ENCODE data around the gene CCDC138. TPM values are rescaled to one million over a fixed set of nuclear protein-coding genes. Genes with fewer than 3 reads are reported as not detected.

CCDC138 gene
- total RNA-seq, 4 donors from 2014 or later = 4.4 to 26.0 (median 9.8) TPM

DNA sequence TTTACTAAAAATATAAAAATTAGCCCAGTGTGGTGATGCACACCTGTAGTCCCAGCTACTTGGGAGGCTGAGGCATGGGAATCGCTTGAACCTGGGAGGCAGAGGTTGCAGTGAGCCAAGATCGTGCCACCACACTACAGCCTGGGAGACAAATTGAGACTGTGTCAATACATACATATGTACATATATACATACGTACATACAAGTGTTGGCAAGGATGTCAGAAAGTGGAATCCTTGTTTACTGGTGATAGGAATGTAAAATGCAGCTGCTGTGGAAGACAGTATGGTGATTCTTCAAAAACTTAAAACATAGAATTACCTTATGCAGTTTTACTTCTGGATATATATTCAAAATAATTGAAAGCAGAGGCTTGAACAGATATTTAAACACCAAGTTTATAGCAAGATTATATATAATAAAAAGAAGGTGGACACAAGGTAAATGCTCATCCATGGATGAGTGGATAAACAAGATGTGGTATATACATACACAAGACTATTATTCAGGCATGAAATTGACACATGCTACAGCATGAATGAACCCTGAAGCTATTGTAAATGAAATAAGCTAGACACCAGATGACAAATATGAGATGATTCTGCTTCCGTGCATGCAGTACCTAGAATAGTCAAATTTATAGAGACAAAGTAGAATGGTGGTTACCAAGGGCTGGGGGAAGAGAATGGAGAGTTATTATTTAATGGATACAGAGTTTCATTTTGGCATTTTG lies 43.2 kb downstream of the CCDC138 start:
- Histone ChIP-seq H3K4me3 (no peak overlapping the region), H3K36me3 (peaks cover 0 to 2% of the 10 kb centered on the region in 2 donors), H3K27ac (no peak overlapping the region), H3K9me3 (no peaks in the 10 kb centered on the region), H3K4me1 (no peaks in the 10 kb centered on the region), H3K27me3 (no peaks in the 10 kb centered on the region)
- intact Hi-C loops (cut with DNase I; ENCODE audit: low total_unique reads) = no loop called here
- no peak for TF ChIP-seq POLR2A (IDR thresholded peaks at IDR 0.05)
- TF ChIP-seq, protein P1, sequence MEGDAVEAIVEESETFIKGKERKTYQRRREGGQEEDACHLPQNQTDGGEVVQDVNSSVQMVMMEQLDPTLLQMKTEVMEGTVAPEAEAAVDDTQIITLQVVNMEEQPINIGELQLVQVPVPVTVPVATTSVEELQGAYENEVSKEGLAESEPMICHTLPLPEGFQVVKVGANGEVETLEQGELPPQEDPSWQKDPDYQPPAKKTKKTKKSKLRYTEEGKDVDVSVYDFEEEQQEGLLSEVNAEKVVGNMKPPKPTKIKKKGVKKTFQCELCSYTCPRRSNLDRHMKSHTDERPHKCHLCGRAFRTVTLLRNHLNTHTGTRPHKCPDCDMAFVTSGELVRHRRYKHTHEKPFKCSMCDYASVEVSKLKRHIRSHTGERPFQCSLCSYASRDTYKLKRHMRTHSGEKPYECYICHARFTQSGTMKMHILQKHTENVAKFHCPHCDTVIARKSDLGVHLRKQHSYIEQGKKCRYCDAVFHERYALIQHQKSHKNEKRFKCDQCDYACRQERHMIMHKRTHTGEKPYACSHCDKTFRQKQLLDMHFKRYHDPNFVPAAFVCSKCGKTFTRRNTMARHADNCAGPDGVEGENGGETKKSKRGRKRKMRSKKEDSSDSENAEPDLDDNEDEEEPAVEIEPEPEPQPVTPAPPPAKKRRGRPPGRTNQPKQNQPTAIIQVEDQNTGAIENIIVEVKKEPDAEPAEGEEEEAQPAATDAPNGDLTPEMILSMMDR (IDR thresholded peaks at IDR 0.05) = no peak
- no peak for DNase-seq

DNA sequence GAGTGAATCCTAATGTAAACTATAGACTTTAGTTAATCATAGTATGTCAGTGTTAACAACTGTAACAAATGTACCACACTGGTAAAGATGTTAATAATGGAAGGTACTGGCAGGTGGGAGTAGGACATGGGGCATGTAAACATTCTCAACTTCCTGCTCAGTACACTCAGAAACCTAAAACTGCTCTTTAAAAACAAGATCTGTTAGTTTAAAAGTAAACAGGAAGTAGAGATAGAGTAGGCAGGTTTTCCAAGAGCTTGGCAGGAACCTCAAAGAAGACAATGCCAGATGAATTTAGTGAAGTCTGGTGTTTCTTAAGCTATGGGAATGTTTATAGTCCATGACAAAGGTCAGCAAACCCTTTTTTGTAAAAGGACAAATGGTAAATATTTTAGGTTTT lies 46.6 kb downstream of the CCDC138 start:
- H3K27ac ChIP-seq = no peak overlapping the region

DNA sequence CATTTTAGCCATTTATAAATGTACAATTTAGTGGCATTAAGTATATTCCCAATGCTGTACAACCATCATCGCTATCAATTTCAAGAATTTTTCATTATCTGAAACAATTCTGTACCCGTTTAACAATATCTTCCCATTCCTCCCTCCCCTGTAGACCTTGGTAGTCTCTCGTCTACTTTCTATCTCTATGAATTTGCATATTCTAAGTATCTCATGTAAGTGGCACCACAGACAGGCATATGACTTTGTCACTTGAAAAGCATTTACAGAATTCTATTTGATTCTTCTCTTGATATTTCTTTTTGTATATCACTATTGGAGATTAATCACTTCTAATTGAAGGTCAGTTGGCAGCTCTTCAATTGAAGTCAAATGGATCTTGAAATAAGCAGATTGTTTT lies 48.0 kb downstream of the CCDC138 start:
- no peaks in the 10 kb centered on the region for H3K36me3 ChIP-seq
- peaks cover 0 to 5% of the 10 kb centered on the region in 2 donors for H3K9me3 ChIP-seq
- no peaks in the 10 kb centered on the region for H3K27me3 ChIP-seq
- no peak overlapping the region for H3K4me3 ChIP-seq
- H3K27ac ChIP-seq = no peak overlapping the region
- no peaks in the 10 kb centered on the region for H3K4me1 ChIP-seq
- TF ChIP-seq, protein P1 (IDR thresholded peaks at IDR 0.05) = no peak
- no peak for TF ChIP-seq POLR2A (IDR thresholded peaks at IDR 0.05)
- intact Hi-C loops (cut with DNase I; ENCODE audit: low total_unique reads) = no loop called here
- no peak for DNase-seq

More for the DNA sequence above, 46.6 kb downstream of the CCDC138 start:
- no peaks in the 10 kb centered on the region for H3K27me3 ChIP-seq
- H3K36me3 ChIP-seq = no peaks in the 10 kb centered on the region
- intact Hi-C loops (cut with DNase I; ENCODE audit: low total_unique reads) = no loop called here
- peaks cover 0 to 5% of the 10 kb centered on the region in 2 donors for H3K9me3 ChIP-seq
- no peak overlapping the region for H3K4me3 ChIP-seq
- TF ChIP-seq, protein P1 (IDR thresholded peaks at IDR 0.05) = no peak
- no peak for TF ChIP-seq POLR2A (IDR thresholded peaks at IDR 0.05)
- H3K4me1 ChIP-seq = no peaks in the 10 kb centered on the region
- DNase-seq = no peak

DNA sequence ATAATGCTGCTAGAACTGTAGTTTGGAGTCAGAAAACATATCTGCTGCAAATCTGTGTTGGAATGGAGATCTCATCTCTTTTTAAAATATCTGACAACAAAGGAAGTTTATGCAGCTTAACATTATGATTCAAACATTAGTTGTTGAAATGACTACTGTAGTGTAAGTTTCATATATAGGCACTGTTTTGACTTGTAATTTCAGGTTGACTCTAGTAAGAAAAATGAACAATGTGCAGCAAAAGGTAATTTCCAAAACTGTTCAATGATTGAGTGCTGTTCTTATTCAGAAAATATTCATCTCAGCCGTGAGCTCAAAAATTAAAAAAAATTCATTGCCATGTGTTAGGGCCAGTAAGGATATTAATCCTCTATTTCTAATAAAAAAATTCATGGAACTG lies 48.5 kb downstream of the CCDC138 start:
- no peak overlapping the region for H3K27ac ChIP-seq
- H3K4me3 ChIP-seq = no peak overlapping the region
- no peaks in the 10 kb centered on the region for H3K4me1 ChIP-seq
- no peak for DNase-seq
- intact Hi-C loops (cut with DNase I; ENCODE audit: low total_unique reads) = no loop called here
- H3K9me3 ChIP-seq = peaks cover 0 to 5% of the 10 kb centered on the region in 2 donors
- H3K27me3 ChIP-seq = no peaks in the 10 kb centered on the region
- no peak for TF ChIP-seq POLR2A (IDR thresholded peaks at IDR 0.05)
- TF ChIP-seq, protein P1 (IDR thresholded peaks at IDR 0.05) = no peak
- no peaks in the 10 kb centered on the region for H3K36me3 ChIP-seq

DNA sequence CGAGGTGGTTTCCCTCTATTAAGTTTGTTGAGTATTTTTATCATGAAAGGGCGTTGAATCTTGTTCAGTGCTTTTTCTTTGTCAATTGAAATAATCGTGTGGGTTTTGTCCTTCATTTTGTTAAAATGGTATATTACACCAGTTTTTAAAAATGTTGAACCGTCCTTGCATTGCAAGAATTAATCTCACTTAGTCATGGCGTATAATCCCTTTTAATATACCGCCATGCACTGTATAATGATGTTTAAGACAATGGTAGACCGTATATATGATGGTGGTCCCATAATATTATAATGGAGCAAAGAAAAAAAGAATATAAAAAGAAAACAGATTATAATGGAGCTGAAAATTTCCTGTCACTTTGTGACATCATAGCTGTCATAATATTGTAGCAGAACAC lies 50.6 kb downstream of the CCDC138 start:
- DNase-seq = no peak
- TF ChIP-seq POLR2A (IDR thresholded peaks at IDR 0.05) = no peak
- TF ChIP-seq, protein P1 (IDR thresholded peaks at IDR 0.05) = no peak
- peaks cover 0 to 9% of the 10 kb centered on the region in 2 donors for H3K9me3 ChIP-seq
- H3K4me1 ChIP-seq = no peaks in the 10 kb centered on the region
- intact Hi-C loops (cut with DNase I; ENCODE audit: low total_unique reads) = no loop called here
- no peaks in the 10 kb centered on the region for H3K27me3 ChIP-seq
- H3K4me3 ChIP-seq = no peak overlapping the region
- no peak overlapping the region for H3K27ac ChIP-seq
- H3K36me3 ChIP-seq = no peaks in the 10 kb centered on the region
